Coronary artery (tissue), 2 donors: ENCODE data around the gene C12orf75.
A peak's percentile ranks its signal among the peaks of the same experiment; 100 is the strongest.

ENCODE experiments used
- DNase-seq: peaks from one replicate; pipeline ENCODE4 v3.0.0-alpha.2; 2017; ENCODE audit warnings: low spot score
- H3K27ac ChIP-seq, 2 donors: fragments of 200-600 bp; sonication (generic); one replicate each; pipeline ENCODE4 v1.5.1; 2016 to 2019
- H3K4me3 ChIP-seq: fragments of 200-600 bp; sonication (generic); 2 replicates; pipeline ENCODE4 v1.5.1; 2016; ENCODE audit warnings: mild to moderate bottlenecking, moderate library complexity
- TF ChIP-seq, protein P1 (sequence below): fragments of 200-600 bp; sonication (generic); IDR thresholded peaks from one replicate; pipeline ENCODE4 v1.5.1; 2019; ENCODE audit warnings: antibody characterized with exemption

The C12orf75 gene

DNA sequence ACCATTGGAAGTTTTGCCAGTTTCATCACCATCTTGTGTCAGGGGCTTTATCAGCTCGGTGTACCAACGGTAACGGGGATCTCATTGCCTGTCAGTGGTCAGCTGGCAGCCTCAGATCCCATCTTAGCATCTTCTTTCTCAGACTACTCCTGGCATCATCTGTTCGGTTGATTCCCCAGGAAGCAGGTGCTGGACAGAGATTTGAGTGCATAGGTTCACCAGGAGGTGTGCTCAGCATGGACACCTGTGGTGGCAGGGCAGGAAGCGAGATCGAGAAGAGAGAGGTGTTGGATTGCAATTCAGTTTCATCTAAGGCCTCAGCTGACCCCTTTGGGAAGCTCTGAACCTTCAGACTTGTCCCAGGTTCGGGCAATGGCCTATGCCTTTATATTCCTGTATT lies 76.0 kb downstream of the C12orf75 start:
- TF ChIP-seq, protein P1, sequence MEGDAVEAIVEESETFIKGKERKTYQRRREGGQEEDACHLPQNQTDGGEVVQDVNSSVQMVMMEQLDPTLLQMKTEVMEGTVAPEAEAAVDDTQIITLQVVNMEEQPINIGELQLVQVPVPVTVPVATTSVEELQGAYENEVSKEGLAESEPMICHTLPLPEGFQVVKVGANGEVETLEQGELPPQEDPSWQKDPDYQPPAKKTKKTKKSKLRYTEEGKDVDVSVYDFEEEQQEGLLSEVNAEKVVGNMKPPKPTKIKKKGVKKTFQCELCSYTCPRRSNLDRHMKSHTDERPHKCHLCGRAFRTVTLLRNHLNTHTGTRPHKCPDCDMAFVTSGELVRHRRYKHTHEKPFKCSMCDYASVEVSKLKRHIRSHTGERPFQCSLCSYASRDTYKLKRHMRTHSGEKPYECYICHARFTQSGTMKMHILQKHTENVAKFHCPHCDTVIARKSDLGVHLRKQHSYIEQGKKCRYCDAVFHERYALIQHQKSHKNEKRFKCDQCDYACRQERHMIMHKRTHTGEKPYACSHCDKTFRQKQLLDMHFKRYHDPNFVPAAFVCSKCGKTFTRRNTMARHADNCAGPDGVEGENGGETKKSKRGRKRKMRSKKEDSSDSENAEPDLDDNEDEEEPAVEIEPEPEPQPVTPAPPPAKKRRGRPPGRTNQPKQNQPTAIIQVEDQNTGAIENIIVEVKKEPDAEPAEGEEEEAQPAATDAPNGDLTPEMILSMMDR: no peak
- no peak overlapping the region for H3K4me3 ChIP-seq
- H3K27ac ChIP-seq: no peak overlapping the region
- DNase-seq: peak; percentile 21

DNA sequence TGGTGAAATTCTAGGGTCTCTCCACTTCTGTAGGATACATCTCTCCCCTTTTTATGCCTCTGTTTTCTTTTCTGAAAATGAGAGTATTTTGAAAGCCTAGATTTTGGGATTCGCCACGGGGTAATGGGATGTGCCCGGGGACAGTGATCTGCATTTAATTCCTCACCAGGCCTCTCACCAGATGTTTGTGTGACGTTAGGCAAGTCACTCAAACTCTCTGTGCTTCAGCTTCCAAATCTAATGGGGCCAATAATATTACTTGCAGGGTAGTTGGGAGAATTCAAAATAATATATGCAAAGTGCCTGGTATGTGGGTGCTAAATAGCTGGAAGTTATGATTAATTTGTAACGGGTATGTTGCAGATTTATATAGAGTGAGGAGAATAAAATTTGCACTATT lies 78.8 kb downstream of the C12orf75 start:
- DNase-seq: peak; percentile 29
- Histone ChIP-seq H3K27ac (no peak overlapping the region), H3K4me3 (peak overlapping the region; percentile 33)
- TF ChIP-seq, protein P1: no peak

DNA sequence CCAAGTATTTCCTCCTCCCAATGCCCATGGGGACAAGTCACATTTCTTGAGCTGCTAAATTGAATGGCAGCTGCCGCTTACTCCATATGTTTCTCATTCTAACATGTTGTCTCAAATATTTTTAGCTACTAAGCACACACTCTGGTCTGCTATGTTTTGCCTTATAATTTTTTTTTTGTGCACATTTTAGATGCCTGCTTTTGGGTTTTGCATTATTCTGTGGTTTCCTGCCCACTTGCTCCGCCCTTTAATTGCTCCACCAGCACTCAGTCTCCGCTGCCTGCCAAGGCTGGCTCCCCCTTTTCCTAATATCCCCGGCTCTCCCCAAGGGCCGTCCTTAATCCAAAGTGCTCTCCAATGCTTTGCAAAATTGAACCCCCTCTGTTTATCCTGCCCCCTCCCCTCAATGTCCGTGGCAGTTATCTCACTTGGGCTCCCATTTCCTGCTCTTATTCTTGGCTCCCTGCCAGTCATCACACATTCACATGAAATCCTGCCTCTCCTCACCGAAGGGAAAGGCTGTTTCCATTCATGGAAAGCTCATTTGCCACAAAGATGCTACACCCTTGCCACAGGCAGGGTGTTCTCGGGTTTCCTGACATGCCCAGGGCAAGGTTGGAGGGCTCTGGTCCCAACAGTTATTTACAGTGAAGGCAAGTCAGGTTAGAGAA lies 79.4 kb downstream of the C12orf75 start:
- peak; percentile 73 for DNase-seq
- H3K4me3 ChIP-seq: peak overlapping the region; percentile 33
- TF ChIP-seq, protein P1: no peak
- H3K27ac ChIP-seq: peak overlapping the region in 1 of 2 donors; percentile 69

- TF ChIP-seq, protein P1: no peak
- no peak for DNase-seq
- Histone ChIP-seq H3K4me3 (no peak overlapping the region), H3K27ac (no peak overlapping the region)
These were observed 83.5 kb downstream of the C12orf75 start for GRCh38 chr12:105413911-105414487.

DNA sequence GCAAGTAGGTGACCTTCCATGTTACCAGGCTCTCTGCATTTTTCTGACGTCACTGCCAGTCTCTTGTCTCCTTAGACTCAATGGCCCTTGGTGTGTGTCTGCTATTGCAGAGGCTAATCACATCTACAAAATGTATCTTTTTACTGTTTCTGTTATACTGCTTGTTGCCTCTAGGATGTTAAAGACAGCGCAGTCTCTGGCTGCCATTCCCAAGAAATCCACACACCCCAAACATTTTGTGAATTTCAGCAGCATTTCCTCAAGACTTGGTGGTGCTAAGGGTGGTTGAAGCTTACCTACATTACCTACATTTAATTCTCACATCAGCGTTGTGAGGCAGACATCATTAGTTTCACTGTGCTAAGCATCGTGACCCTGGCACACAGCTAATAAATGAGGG lies 87.2 kb downstream of the C12orf75 start:
- TF ChIP-seq, protein P1: no peak
- H3K27ac ChIP-seq: peak overlapping the region in 1 of 2 donors; percentile 53
- DNase-seq: no peak
- no peak overlapping the region for H3K4me3 ChIP-seq

- Histone ChIP-seq H3K4me3 (no peak overlapping the region), H3K27ac (peak overlapping the region in 1 of 2 donors; percentile 53)
- TF ChIP-seq, protein P1: no peak
- DNase-seq: no peak
These were observed 87.7 kb downstream of the C12orf75 start for GRCh38 chr12:105418229-105418628.

DNA sequence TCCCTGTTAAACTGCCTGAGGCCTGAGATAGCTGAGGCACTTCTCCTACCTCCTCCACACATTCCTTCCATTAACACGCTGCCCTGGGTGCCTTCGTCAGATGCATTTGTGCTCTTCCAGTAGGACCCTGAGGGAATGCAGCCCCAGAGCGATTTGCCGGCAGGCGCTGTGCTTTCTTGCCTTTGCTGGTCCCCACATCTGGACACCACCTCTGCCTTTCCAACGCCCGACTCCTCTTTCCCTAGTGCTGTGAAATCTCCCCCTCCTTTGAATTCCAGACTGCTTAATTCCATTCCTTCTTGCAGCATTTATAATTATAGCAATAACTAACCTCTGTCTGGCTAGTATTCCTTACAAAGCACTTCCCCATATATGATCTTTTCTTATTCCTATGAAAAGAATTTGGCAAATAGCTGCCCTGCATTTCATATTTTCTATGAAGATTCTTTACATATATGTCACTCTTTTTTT lies 88.4 kb downstream of the C12orf75 start:
- DNase-seq: no peak
- peak overlapping the region in 1 of 2 donors; percentile 53 for H3K27ac ChIP-seq
- no peak overlapping the region for H3K4me3 ChIP-seq
- TF ChIP-seq, protein P1: no peak
